B cell (primary cell): Measurements from ENCODE around the gene CLCNKA. TPM values are rescaled to one million over a fixed set of nuclear protein-coding genes. Genes with fewer than 3 reads are reported as not detected.
A peak's percentile ranks its signal among the peaks of the same experiment; 100 is the strongest.

Experiments used
- ATAC-seq: fragments of 200-7000 bp; cut with Tn5 transposase; one replicate; pipeline ENCODE4 v1.10.0; 2021; ENCODE audit warnings: low read depth, mild to moderate bottlenecking, moderate number of reproducible peaks, moderate library complexity
- CTCF ChIA-PET: fragments of 350-600 bp; sonication (Branson Sonifier 250); formaldehyde crosslinking; loops from one replicate; lab custom pipeline; 2021; ENCODE audit warnings: antibody characterized with exemption, inconsistent platforms; lab: Charles Lee
- POLR2A ChIA-PET: fragments of 350-600 bp; sonication (Branson Sonifier 250); formaldehyde crosslinking; loops from one replicate; lab custom pipeline; 2021; ENCODE audit warnings: antibody characterized with exemption; lab: Charles Lee
- DNase-seq: peaks from one replicate; pipeline ENCODE4 v3.0.0; 2013
- H2AFZ ChIP-seq: 2 replicates; pipeline ENCODE4 v1.6.1; 2012; ENCODE audit warnings: mild to moderate bottlenecking, low read depth, low read length; ENCODE audit not compliant: insufficient read depth, poor library complexity, severe bottlenecking
- H3K27ac ChIP-seq, 2 donors: 1 replicate in 1 of 2; 2 replicates in 1 of 2; pipeline ENCODE4 v1.5.1; 2012 to 2013; ENCODE audit warnings: low read length in 2 of 2, mild to moderate bottlenecking in 2 of 2, moderate library complexity in 1 of 2
- H3K27me3 ChIP-seq, 4 experiments: fragments of 200-600 bp in 1 of 4; sonication (generic) in 1 of 4; replicated peaks in 1 of 4; 1 replicate in 2 of 4; 2 replicates in 2 of 4; pipeline versions ENCODE4 v1.6.1 to v1.7.0; 2013 to 2016; ENCODE audit warnings: low read length in 3 of 4, mild to moderate bottlenecking in 2 of 4, mixed read lengths in 1 of 4, moderate library complexity in 1 of 4; ENCODE audit not compliant: insufficient read depth in 4 of 4, control insufficient read depth in 3 of 4; ENCODE audit errors: control extremely low read depth in 1 of 4
- H3K36me3 ChIP-seq, 2 experiments: replicated peaks in 1 of 2; 1 replicate in 1 of 2; 2 replicates in 1 of 2; pipeline versions ENCODE4 v1.6.1 to v1.7.1; 2013; ENCODE audit warnings: low read length in 1 of 2; ENCODE audit not compliant: insufficient read depth in 2 of 2, control insufficient read depth in 1 of 2; ENCODE audit errors: control extremely low read depth in 1 of 2, extremely low read depth in 1 of 2
- H3K4me1 ChIP-seq, 2 donors: fragments of 200-600 bp in 1 of 2; sonication (generic) in 1 of 2; 1 replicate in 1 of 2; 2 replicates in 1 of 2; pipeline versions ENCODE4 v1.5.1 to v1.6.1; 2013 to 2017; ENCODE audit warnings: low read length in 2 of 2; ENCODE audit not compliant: control insufficient read depth in 2 of 2, insufficient read depth in 2 of 2
- H3K4me2 ChIP-seq: replicated peaks from 2 replicates; pipeline ENCODE3; 2012; ENCODE audit warnings: mild to moderate bottlenecking, low read depth, low read length; ENCODE audit not compliant: poor library complexity, severe bottlenecking
- H3K4me3 ChIP-seq, 5 experiments: fragments of 200-600 bp in 1 of 5; sonication (generic) in 1 of 5; 1 replicate in 3 of 5; 2 replicates in 2 of 5; pipeline versions ENCODE4 v1.5.1 to v1.7.0; 2011 to 2016; ENCODE audit warnings: low read length in 4 of 5, mild to moderate bottlenecking in 4 of 5, low read depth in 2 of 5, control low read depth in 1 of 5, moderate library complexity in 1 of 5; ENCODE audit not compliant: insufficient read depth in 1 of 5; ENCODE audit errors: control extremely low read depth in 1 of 5, extremely low read depth in 1 of 5
- H3K79me2 ChIP-seq: fragments of 200-600 bp; sonication (generic); one replicate; pipeline ENCODE4 v1.6.0; 2016; ENCODE audit warnings: low read length; ENCODE audit not compliant: control insufficient read depth, insufficient read depth
- H3K9ac ChIP-seq: fragments of 200-600 bp; sonication (generic); 2 replicates; pipeline ENCODE4 v1.6.1; 2017; ENCODE audit warnings: mild to moderate bottlenecking, low read length, moderate library complexity
- H3K9me3 ChIP-seq, 3 donors: one replicate each; pipeline versions ENCODE4 v1.6.1 to v1.7.1; 2013; ENCODE audit warnings: low read length in 2 of 3; ENCODE audit not compliant: control insufficient read depth in 2 of 3, insufficient read depth in 1 of 3; ENCODE audit errors: control extremely low read depth in 1 of 3
- H4K20me1 ChIP-seq: 2 replicates; pipeline ENCODE4 v1.6.0; 2012; ENCODE audit warnings: mild to moderate bottlenecking, low read length; ENCODE audit not compliant: insufficient read depth, control insufficient read depth, poor library complexity, severe bottlenecking
- H3K27ac Mint-ChIP-seq: one replicate; pipeline ENCODE4 v1.8.0; 2021; ENCODE audit warnings: mixed read lengths
- H3K27me3 Mint-ChIP-seq: one replicate; pipeline ENCODE4 v1.8.0; 2021; ENCODE audit warnings: mixed read lengths
- H3K4me1 Mint-ChIP-seq: one replicate; pipeline ENCODE4 v1.8.0; 2021; ENCODE audit warnings: mixed read lengths
- H3K4me3 Mint-ChIP-seq: one replicate; pipeline ENCODE4 v1.8.0; 2021; ENCODE audit warnings: mixed read lengths
- H3K9me3 Mint-ChIP-seq: one replicate; pipeline ENCODE4 v1.8.0; 2022; ENCODE audit warnings: mixed read lengths; ENCODE audit not compliant: insufficient read depth
- CTCF ChIP-seq: fragments of 200-600 bp; IDR thresholded peaks from one replicate; pipeline ENCODE4 v1.8.0; 2022; ENCODE audit warnings: antibody characterized with exemption, mild to moderate bottlenecking
- EZH2 ChIP-seq: IDR thresholded peaks from 2 replicates; pipeline ENCODE4 v1.6.1; 2012; ENCODE audit warnings: borderline replicate concordance, low read depth, mild to moderate bottlenecking, moderate library complexity, low read length; ENCODE audit not compliant: insufficient read depth, poor library complexity, severe bottlenecking
- WGBS: methylation state at CpG from one replicate; pipeline ENCODE4 v1.1.5; 2013; ENCODE audit warnings: missing lambda C conversion rate; ENCODE audit not compliant: insufficient coverage; 5-methylcytosine and 5-hydroxymethylcytosine counted together
- intact Hi-C: fragments of 100-400 bp; cut with micrococcal nuclease; formaldehyde crosslinking; loops from one replicate; pipeline ENCODE4 v1.10.0; 2022
- polyA plus RNA-seq: library from polyadenylated mRNA; depleted of rRNA; stranded (reverse); fragments of >200 nt; gene quantifications from 2 replicates; pipeline ENCODE4 v1.2.3, GENCODE V29; 2012
- total RNA-seq, 2 donors: library from RNA; stranded (reverse); fragments of 120-200 nt in 1 of 2; gene quantifications; 1 replicate in 1 of 2; 2 replicates in 1 of 2; pipeline versions ENCODE4 v1.2.3 to v1.2.4, GENCODE V29; 2013 to 2022

Gene CLCNKA
- total and polyA plus RNA-seq, 2 donors (not counting 1 experiment from before 2014, with no cell fraction given), result 0.03 TPM; not detected in 1

GRCh38 chr1:16073490-16074119, 51.8 kb downstream of the CLCNKA start, which contains the start of gene FAM131C:
FAM131C (minus strand) TSS chr1:16073651; CDS start chr1:16073442, 209 bp downstream.
- peak within 1 kb of the TSS; percentile 89 for H3K4me3 Mint-ChIP-seq
- TF ChIP-seq CTCF, result no peak
- TF ChIP-seq EZH2, result no peak
- Histone ChIP-seq H3K4me1 (peaks cover 7 to 11% of the 10 kb centered on the region in 2 donors), H3K4me3 (peak within 1 kb of the TSS in 4 of 5 experiments; percentile 3 to 50 (median 44)), H3K27ac (no peak within 1 kb of the TSS), H3K4me2 (peak within 1 kb of the TSS; percentile 79), H3K36me3 (no peaks in the 10 kb centered on the region), H4K20me1 (no peaks in the 10 kb centered on the region), H3K9ac (peak within 1 kb of the TSS; percentile 55), H2AFZ (peak within 1 kb of the TSS; percentile 72), H3K79me2 (no peaks in the 10 kb centered on the region), H3K9me3 (no peaks in the 10 kb centered on the region), H3K27me3 (peaks cover 0 to 37% (median 13%) of the 10 kb centered on the region in 4 experiments)
- under 1% methylated on average over 43 of the region's 54 CpGs for WGBS
- intact Hi-C loops, result no loop called here
- H3K27me3 Mint-ChIP-seq, result peaks cover 21% of the 10 kb centered on the region
- H3K27ac Mint-ChIP-seq, result peak within 1 kb of the TSS; percentile 23
- ChIA-PET CTCF (interaction anchor here (0.8 to 2.6 kb wide), 13 partner anchors 9 to 536 kb away, joined by 3 to 12 read pairs (median 5); no protein-coding TSS in a partner anchor), POLR2A (interaction anchor here (1.3 kb wide), 1 partner anchor 164 kb away, joined by 4 read pairs; the partner anchor contains the start of gene CPLANE2)
- H3K4me1 Mint-ChIP-seq, result peaks cover 12% of the 10 kb centered on the region
- DNase-seq, result peak; percentile 69
- ATAC-seq, result peak; percentile 92
- no peaks in the 10 kb centered on the region for H3K9me3 Mint-ChIP-seq

GRCh38 chr1:16074217-16074616, 52.4 kb downstream of the CLCNKA start:
- ChIA-PET CTCF (interaction anchor here (1.2 to 2.6 kb wide), 7 partner anchors 9 to 291 kb away, joined by 3 to 12 read pairs (median 6); no protein-coding TSS in a partner anchor), POLR2A (interaction anchor here (1.3 kb wide), 1 partner anchor 163 kb away, joined by 4 read pairs; the partner anchor contains the start of gene CPLANE2)
- Histone ChIP-seq H3K4me1 (peaks cover 9 to 17% of the 10 kb centered on the region in 2 donors), H3K4me2 (peak overlapping the region; percentile 79), H3K9me3 (no peaks in the 10 kb centered on the region), H2AFZ (no peak overlapping the region), H3K27ac (no peak overlapping the region), H3K9ac (no peak overlapping the region), H3K27me3 (peaks cover 0 to 37% (median 13%) of the 10 kb centered on the region in 4 experiments), H3K36me3 (no peaks in the 10 kb centered on the region), H4K20me1 (no peaks in the 10 kb centered on the region), H3K4me3 (peak overlapping the region in 2 of 5 experiments; percentile 38 to 50), H3K79me2 (no peaks in the 10 kb centered on the region)
- Mint-ChIP-seq H3K4me3 (peak overlapping the region; percentile 89), H3K27me3 (peaks cover 16% of the 10 kb centered on the region), H3K27ac (no peak overlapping the region), H3K4me1 (peaks cover 17% of the 10 kb centered on the region), H3K9me3 (no peaks in the 10 kb centered on the region)
- DNase-seq, result no peak
- 73% methylated on average over 5 of the region's 5 CpGs for WGBS
- intact Hi-C loops, result no loop called here
- ATAC-seq, result no peak
- TF ChIP-seq CTCF (no peak), EZH2 (no peak)
